WTC11 (cell line): Measurements from ENCODE around the gene ZSCAN29. TPM values are rescaled to one million over a fixed set of nuclear protein-coding genes. Genes with fewer than 3 reads are reported as not detected.

Experiments
- ATAC-seq: fragments of 200-7000 bp; cut with Tn5 transposase; 2 replicates; pipeline ENCODE4 v1.10.0; 2021; ENCODE audit warnings: mild to moderate bottlenecking, moderate library complexity
- CTCF ChIA-PET: fragments of 300-600 bp; sonication (Branson Sonifier 250); formaldehyde crosslinking; loops from one replicate; lab custom pipeline; 2021; ENCODE audit warnings: antibody characterized with exemption; lab: Charles Lee
- POLR2A ChIA-PET: fragments of 350-600 bp; sonication (Branson Sonifier 250); formaldehyde crosslinking; loops from one replicate; lab custom pipeline; 2021; ENCODE audit warnings: antibody characterized with exemption; lab: Charles Lee
- DNase-seq: peaks from one replicate; pipeline ENCODE4 v3.0.0; 2021; ENCODE audit warnings: low spot score
- H3K27ac Mint-ChIP-seq: 2 replicates; pipeline ENCODE4 v1.8.0; 2021; ENCODE audit warnings: mixed read lengths
- H3K27me3 Mint-ChIP-seq: 2 replicates; pipeline ENCODE4 v1.8.0; 2021; ENCODE audit warnings: low read depth, mild to moderate bottlenecking, moderate library complexity, mixed read lengths
- H3K36me3 Mint-ChIP-seq: 2 replicates; pipeline ENCODE4 v1.8.0; 2021; ENCODE audit warnings: mixed read lengths
- H3K4me1 Mint-ChIP-seq: 2 replicates; pipeline ENCODE4 v1.8.0; 2022; ENCODE audit warnings: mixed read lengths
- H3K4me3 Mint-ChIP-seq: 2 replicates; pipeline ENCODE4 v1.8.0; 2021; ENCODE audit warnings: mild to moderate bottlenecking, moderate library complexity, mixed read lengths
- H3K9me3 Mint-ChIP-seq: 2 replicates; pipeline ENCODE4 v1.8.0; 2021; ENCODE audit warnings: mixed read lengths
- AFF4 ChIP-seq: sonication (generic); formaldehyde crosslinking; IDR thresholded peaks from 2 replicates; pipeline ENCODE4 v1.8.1; 2023; ENCODE audit warnings: mild to moderate bottlenecking, missing genetic modification reagents, borderline replicate concordance
- FOXP1 ChIP-seq: sonication (generic); formaldehyde crosslinking; IDR thresholded peaks from 2 replicates; pipeline ENCODE4 v1.8.0; 2022; ENCODE audit warnings: missing genetic modification reagents, mild to moderate bottlenecking, moderate library complexity, borderline replicate concordance
- MYBL2 ChIP-seq: sonication (generic); formaldehyde crosslinking; IDR thresholded peaks from 2 replicates; pipeline ENCODE4 v1.8.1; 2023; ENCODE audit warnings: mild to moderate bottlenecking, moderate library complexity, missing genetic modification reagents
- NFYB ChIP-seq: sonication (generic); formaldehyde crosslinking; conservative IDR thresholded peaks from 2 replicates; pipeline ENCODE4 v1.8.0; 2022; ENCODE audit warnings: low read depth, missing genetic modification reagents
- NR2C2 ChIP-seq: sonication (generic); formaldehyde crosslinking; IDR thresholded peaks from 2 replicates; pipeline ENCODE4 v1.8.0; 2022; ENCODE audit warnings: mild to moderate bottlenecking, missing genetic modification reagents
- ZNF121 ChIP-seq: sonication (generic); formaldehyde crosslinking; IDR thresholded peaks from 2 replicates; pipeline ENCODE4 v1.8.0; 2023; ENCODE audit warnings: missing genetic modification reagents
- ZNF219 ChIP-seq: sonication (generic); formaldehyde crosslinking; IDR thresholded peaks from 2 replicates; pipeline ENCODE4 v1.8.0; 2023; ENCODE audit warnings: missing genetic modification reagents, mild to moderate bottlenecking, borderline replicate concordance
- ZNF232 ChIP-seq: sonication (generic); formaldehyde crosslinking; IDR thresholded peaks from 2 replicates; pipeline ENCODE4 v1.8.0; 2022; ENCODE audit warnings: mild to moderate bottlenecking, missing genetic modification reagents
- total RNA-seq: library from RNA; stranded (reverse); gene quantifications from 3 replicates; pipeline ENCODE4 v1.2.3, GENCODE V29; 2021
- TF ChIP-seq, protein P1 (sequence below): sonication (generic); formaldehyde crosslinking; IDR thresholded peaks from 2 replicates; pipeline ENCODE4 v1.8.0; 2022; ENCODE audit warnings: mild to moderate bottlenecking, missing genetic modification reagents
- TF ChIP-seq, protein P2 (sequence below): fragments of 250-450 bp; sonication (Bioruptor Pico); IDR thresholded peaks from 2 replicates; pipeline ENCODE4 v1.9.0; 2021; ENCODE audit warnings: mild to moderate bottlenecking
- TF ChIP-seq, protein P3 (sequence below): fragments of 250-450 bp; sonication (Bioruptor Pico); IDR thresholded peaks from 2 replicates; pipeline ENCODE4 v1.9.0; 2021; ENCODE audit warnings: mild to moderate bottlenecking

The ZSCAN29 gene
- total RNA-seq, 1 experiment from 2014 or later: 39.7 TPM

- TF ChIP-seq, protein P1, sequence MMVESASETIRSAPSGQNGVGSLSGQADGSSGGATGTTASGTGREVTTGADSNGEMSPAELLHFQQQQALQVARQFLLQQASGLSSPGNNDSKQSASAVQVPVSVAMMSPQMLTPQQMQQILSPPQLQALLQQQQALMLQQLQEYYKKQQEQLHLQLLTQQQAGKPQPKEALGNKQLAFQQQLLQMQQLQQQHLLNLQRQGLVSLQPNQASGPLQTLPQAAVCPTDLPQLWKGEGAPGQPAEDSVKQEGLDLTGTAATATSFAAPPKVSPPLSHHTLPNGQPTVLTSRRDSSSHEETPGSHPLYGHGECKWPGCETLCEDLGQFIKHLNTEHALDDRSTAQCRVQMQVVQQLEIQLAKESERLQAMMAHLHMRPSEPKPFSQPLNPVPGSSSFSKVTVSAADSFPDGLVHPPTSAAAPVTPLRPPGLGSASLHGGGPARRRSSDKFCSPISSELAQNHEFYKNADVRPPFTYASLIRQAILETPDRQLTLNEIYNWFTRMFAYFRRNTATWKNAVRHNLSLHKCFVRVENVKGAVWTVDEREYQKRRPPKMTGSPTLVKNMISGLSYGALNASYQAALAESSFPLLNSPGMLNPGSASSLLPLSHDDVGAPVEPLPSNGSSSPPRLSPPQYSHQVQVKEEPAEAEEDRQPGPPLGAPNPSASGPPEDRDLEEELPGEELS: no peak
Measured at GRCh38 chr15:43318990-43319771, 51.7 kb downstream of the ZSCAN29 start (continued).

GRCh38 chr15:43317566-43318184 lies 53.2 kb downstream of the ZSCAN29 start:
- no peaks in the 10 kb centered on the region for H3K36me3 Mint-ChIP-seq
- ChIA-PET CTCF (interaction anchor here (0.6 to 0.7 kb wide), 2 partner anchors 11 to 40 kb away, joined by 3 to 4 read pairs; no protein-coding TSS in a partner anchor), POLR2A (no interaction called here)
- no peak overlapping the region for H3K27ac Mint-ChIP-seq
- ATAC-seq (no peak), DNase-seq (no peak)
- H3K4me3 Mint-ChIP-seq: no peak overlapping the region
- 0 out of 2 replicates have a peak, but pooled peaks cover 6% of the 10 kb centered on the region for H3K4me1 Mint-ChIP-seq
- TF ChIP-seq NR2C2 (CRISPR knock-in tag) (no peak), ZNF232 (no peak), ZNF219 (CRISPR knock-in tag) (no peak), MYBL2 (no peak), AFF4 (no peak), FOXP1 (CRISPR knock-in tag) (no peak), NFYB (CRISPR knock-in tag) (no peak)
- TF ChIP-seq, protein P2, sequence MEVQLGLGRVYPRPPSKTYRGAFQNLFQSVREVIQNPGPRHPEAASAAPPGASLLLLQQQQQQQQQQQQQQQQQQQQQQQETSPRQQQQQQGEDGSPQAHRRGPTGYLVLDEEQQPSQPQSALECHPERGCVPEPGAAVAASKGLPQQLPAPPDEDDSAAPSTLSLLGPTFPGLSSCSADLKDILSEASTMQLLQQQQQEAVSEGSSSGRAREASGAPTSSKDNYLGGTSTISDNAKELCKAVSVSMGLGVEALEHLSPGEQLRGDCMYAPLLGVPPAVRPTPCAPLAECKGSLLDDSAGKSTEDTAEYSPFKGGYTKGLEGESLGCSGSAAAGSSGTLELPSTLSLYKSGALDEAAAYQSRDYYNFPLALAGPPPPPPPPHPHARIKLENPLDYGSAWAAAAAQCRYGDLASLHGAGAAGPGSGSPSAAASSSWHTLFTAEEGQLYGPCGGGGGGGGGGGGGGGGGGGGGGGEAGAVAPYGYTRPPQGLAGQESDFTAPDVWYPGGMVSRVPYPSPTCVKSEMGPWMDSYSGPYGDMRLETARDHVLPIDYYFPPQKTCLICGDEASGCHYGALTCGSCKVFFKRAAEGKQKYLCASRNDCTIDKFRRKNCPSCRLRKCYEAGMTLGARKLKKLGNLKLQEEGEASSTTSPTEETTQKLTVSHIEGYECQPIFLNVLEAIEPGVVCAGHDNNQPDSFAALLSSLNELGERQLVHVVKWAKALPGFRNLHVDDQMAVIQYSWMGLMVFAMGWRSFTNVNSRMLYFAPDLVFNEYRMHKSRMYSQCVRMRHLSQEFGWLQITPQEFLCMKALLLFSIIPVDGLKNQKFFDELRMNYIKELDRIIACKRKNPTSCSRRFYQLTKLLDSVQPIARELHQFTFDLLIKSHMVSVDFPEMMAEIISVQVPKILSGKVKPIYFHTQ (CRISPR knock-in tag): no peak
- TF ChIP-seq, protein P3, sequence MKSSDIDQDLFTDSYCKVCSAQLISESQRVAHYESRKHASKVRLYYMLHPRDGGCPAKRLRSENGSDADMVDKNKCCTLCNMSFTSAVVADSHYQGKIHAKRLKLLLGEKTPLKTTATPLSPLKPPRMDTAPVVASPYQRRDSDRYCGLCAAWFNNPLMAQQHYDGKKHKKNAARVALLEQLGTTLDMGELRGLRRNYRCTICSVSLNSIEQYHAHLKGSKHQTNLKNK (CRISPR knock-in tag): no peak
- H3K9me3 Mint-ChIP-seq: no peaks in the 10 kb centered on the region
- H3K27me3 Mint-ChIP-seq: peaks cover 23% of the 10 kb centered on the region

- ATAC-seq (no peak), DNase-seq (no peak)
- Mint-ChIP-seq H3K27ac (no peak overlapping the region), H3K27me3 (peaks cover 23% of the 10 kb centered on the region), H3K36me3 (no peaks in the 10 kb centered on the region), H3K9me3 (no peaks in the 10 kb centered on the region), H3K4me3 (no peak overlapping the region), H3K4me1 (0 out of 2 replicates have a peak, but pooled peaks cover 6% of the 10 kb centered on the region)
- ChIA-PET POLR2A (no interaction called here), CTCF (no interaction called here)
- TF ChIP-seq, protein P2 (CRISPR knock-in tag): no peak
- TF ChIP-seq ZNF121 (CRISPR knock-in tag): 0 out of 2 replicates have a peak, but pooled peaks have one; percentile 15
Measured at GRCh38 chr15:43316971-43317346, 53.9 kb downstream of the ZSCAN29 start.
